Tibial nerve (tissue), 4 donors: ENCODE results near the gene SHISA2. TPM values are rescaled to one million over a fixed set of nuclear protein-coding genes. Genes with fewer than 3 reads are reported as not detected.
A peak's percentile ranks its signal among the peaks of the same experiment; 100 is the strongest.
"Not testable (repeated sequence)": the region's sequence is repeated elsewhere in the genome, so short reads cannot be mapped to it uniquely, and the experiment has no call there.

Experiments used
- DNase-seq, 2 donors: peaks; one replicate each; pipeline ENCODE4 v3.0.0-alpha.2; 2019; ENCODE audit warnings: low spot score in 2 of 2
- H3K27ac ChIP-seq, 4 donors: fragments of 200-600 bp; sonication (generic) in 3 of 4; one replicate each; pipeline ENCODE4 v1.5.1; 2017 to 2019; ENCODE audit warnings: mild to moderate bottlenecking in 1 of 4
- H3K27me3 ChIP-seq, 2 donors: fragments of 200-600 bp; sonication (generic) in 1 of 2; one replicate each; pipeline versions ENCODE4 v1.5.1 to v1.6.0; 2017 to 2019
- H3K36me3 ChIP-seq, 3 donors: fragments of 200-600 bp; sonication (generic); one replicate each; pipeline ENCODE4 v1.5.1; 2018 to 2019
- H3K4me1 ChIP-seq, 4 donors: fragments of 200-600 bp; sonication (generic) in 3 of 4; one replicate each; pipeline ENCODE4 v1.5.1; 2017 to 2019
- H3K4me3 ChIP-seq, 4 donors: fragments of 200-600 bp; sonication (generic) in 3 of 4; one replicate each; pipeline ENCODE4 v1.5.1; 2017 to 2019; ENCODE audit warnings: mild to moderate bottlenecking in 1 of 4, moderate library complexity in 1 of 4
- H3K9me3 ChIP-seq, 4 donors: fragments of 200-600 bp; sonication (generic) in 3 of 4; one replicate each; pipeline ENCODE4 v1.5.1; 2017 to 2019
- CTCF ChIP-seq, 5 experiments: fragments of 200-600 bp in 3 of 5; fragments of 450-650 bp in 2 of 5; sonication (generic) in 3 of 5; IDR thresholded peaks; one replicate each; pipeline ENCODE4 v1.5.1; 2016 to 2019; ENCODE audit warnings: antibody characterized with exemption in 5 of 5, mild to moderate bottlenecking in 3 of 5, moderate library complexity in 2 of 5
- EP300 ChIP-seq, 2 donors: sonication (generic); formaldehyde crosslinking; IDR thresholded peaks; one replicate each; pipeline ENCODE4 v1.6.1; 2017; ENCODE audit warnings: antibody characterized with exemption in 2 of 2, mild to moderate bottlenecking in 1 of 2
- POLR2A ChIP-seq, 2 donors: fragments of 450-650 bp; IDR thresholded peaks; one replicate each; pipeline ENCODE4 v1.6.1; 2017; ENCODE audit warnings: antibody characterized with exemption in 2 of 2, mild to moderate bottlenecking in 2 of 2, moderate library complexity in 2 of 2
- WGBS, 2 donors: methylation state at CpG; one replicate each; pipeline ENCODE4 v1.1.5; 2018; 5-methylcytosine and 5-hydroxymethylcytosine counted together
- total RNA-seq, 4 donors: library from RNA; depleted of rRNA; stranded (reverse); fragments of >200 nt; gene quantifications; one replicate each; pipeline ENCODE4 v1.1.0, GENCODE V29; 2016

The SHISA2 gene
- 1 to 10 TPM; 2.1 to 7.5 (median 4.6) TPM for total RNA-seq

GRCh38 chr13:26051657-26052311 lies at the start of gene SHISA2:
SHISA2 (minus strand) TSS chr13:26052016; CDS start chr13:26050975, 1,041 bp downstream.
- peaks cover 0 to 42% (median 9%) of the 10 kb centered on the region in 4 donors for H3K4me1 ChIP-seq
- peak within 1 kb of the TSS; percentile 29 to 71 (median 38) for H3K4me3 ChIP-seq
- 0 to 1% methylated on average over 27 to 51 of the region's 72 CpGs for WGBS, 2 donors
- peak in 1 of 2 donors; percentile 69 for TF ChIP-seq POLR2A (IDR thresholded peaks at IDR 0.05)
- TF ChIP-seq CTCF (IDR thresholded peaks at IDR 0.05): no peak
- H3K27me3 ChIP-seq: peaks cover 0 to 40% of the 10 kb centered on the region in 2 donors
- H3K27ac ChIP-seq: peak within 1 kb of the TSS in 1 of 4 donors; percentile 69
- no peaks in the 10 kb centered on the region for H3K9me3 ChIP-seq
- no peak for DNase-seq
- peaks cover 0 to under 1% (median 0%) of the 10 kb centered on the region in 3 donors for H3K36me3 ChIP-seq

GRCh38 chr13:26095846-26096610 lies 44.2 kb upstream of the SHISA2 start:
- 72 to 81% methylated on average over 14 of the region's 14 CpGs for WGBS, 2 donors
- TF ChIP-seq CTCF (IDR thresholded peaks at IDR 0.05) (no peak), EP300 (IDR thresholded peaks at IDR 0.05) (no peak), POLR2A (IDR thresholded peaks at IDR 0.05) (no peak)

GRCh38 chr13:26095338-26095737 lies 43.5 kb upstream of the SHISA2 start:
- Histone ChIP-seq H3K27me3 (no peaks in the 10 kb centered on the region), H3K27ac (no peak overlapping the region), H3K9me3 (peaks cover 0 to 5% (median 0%) of the 10 kb centered on the region in 4 donors), H3K4me3 (no peak overlapping the region), H3K4me1 (no peaks in the 10 kb centered on the region), H3K36me3 (no peaks in the 10 kb centered on the region)
- no peak for DNase-seq
- TF ChIP-seq POLR2A (IDR thresholded peaks at IDR 0.05): no peak
- TF ChIP-seq CTCF (IDR thresholded peaks at IDR 0.05): no peak
- TF ChIP-seq EP300 (IDR thresholded peaks at IDR 0.05): no peak
- WGBS, 2 donors: 17 to 24% methylated on average over 1 of the region's 1 CpG

More at GRCh38 chr13:26095846-26096610, 44.2 kb upstream of the SHISA2 start:
- no peak for DNase-seq
- no peaks in the 10 kb centered on the region for H3K4me1 ChIP-seq
- H3K27ac ChIP-seq: no peak overlapping the region
- no peaks in the 10 kb centered on the region for H3K27me3 ChIP-seq
- no peaks in the 10 kb centered on the region for H3K36me3 ChIP-seq
- H3K4me3 ChIP-seq: no peak overlapping the region
- H3K9me3 ChIP-seq: peaks cover 0 to 5% (median 0%) of the 10 kb centered on the region in 4 donors

GRCh38 chr13:26076821-26077220 lies 25.0 kb upstream of the SHISA2 start:
- H3K27me3 ChIP-seq, H3K27ac ChIP-seq, H3K36me3 ChIP-seq, DNase-seq, H3K4me3 ChIP-seq, H3K9me3 ChIP-seq: not testable (repeated sequence)
- 80 to 83% methylated on average over 5 of the region's 5 CpGs for WGBS, 2 donors
- H3K4me1 ChIP-seq: peaks cover 0 to 19% (median 0%) of the 10 kb centered on the region in 4 donors

GRCh38 chr13:26075498-26075897 lies 23.7 kb upstream of the SHISA2 start:
- H3K27ac ChIP-seq: no peak overlapping the region
- no peak for TF ChIP-seq POLR2A (IDR thresholded peaks at IDR 0.05)
- peaks cover 0 to 22% (median 0%) of the 10 kb centered on the region in 4 donors for H3K4me1 ChIP-seq
- no peaks in the 10 kb centered on the region for H3K36me3 ChIP-seq
- H3K27me3 ChIP-seq: no peaks in the 10 kb centered on the region
- H3K4me3 ChIP-seq: no peak overlapping the region
- peak in 1 of 2 donors; percentile 18 for DNase-seq
- WGBS, 2 donors: 33 to 34% methylated on average over 6 of the region's 6 CpGs
- H3K9me3 ChIP-seq: no peaks in the 10 kb centered on the region

- peak overlapping the region in 1 of 4 donors; percentile 47 for H3K27ac ChIP-seq
- peak overlapping the region in 1 of 4 donors; percentile 2 for H3K4me3 ChIP-seq
- DNase-seq: no peak
- WGBS, 2 donors: 21 to 23% methylated on average over 16 of the region's 16 CpGs
- TF ChIP-seq CTCF (IDR thresholded peaks at IDR 0.05): no peak
- TF ChIP-seq EP300 (IDR thresholded peaks at IDR 0.05): no peak
- no peak for TF ChIP-seq POLR2A (IDR thresholded peaks at IDR 0.05)
- no peaks in the 10 kb centered on the region for H3K9me3 ChIP-seq
- no peaks in the 10 kb centered on the region for H3K36me3 ChIP-seq
- H3K4me1 ChIP-seq: peaks cover 0 to 22% (median 0%) of the 10 kb centered on the region in 4 donors
- H3K27me3 ChIP-seq: no peaks in the 10 kb centered on the region
Observed at GRCh38 chr13:26074706-26075105, 22.9 kb upstream of the SHISA2 start.
